ENCODE data around the gene KCND1. TPM values are rescaled to one million over a fixed set of nuclear protein-coding genes. Genes with fewer than 3 reads are reported as not detected.

Gene KCND1
- total and polyA plus RNA-seq, 2 of the 4 experiments (the other 2 are of a cell fraction) = 0.36 to 1.8 TPM

GRCh38 chrX:48998391-48998790 is 26.7 kb upstream of the KCND1 start:
- Histone ChIP-seq H3K79me1 (ENCODE audit: low read depth in 1 of 2, low read length in 2 of 2) (peaks cover 7 to 33% of the 10 kb centered on the region in 2 experiments), H3K4me3 (ENCODE audit: insufficient read depth, low read depth, low read length) (no peak overlapping the region), H3K4me2 (ENCODE audit: low read depth, low read length) (no peak overlapping the region), H3K18ac (ENCODE audit: low read depth, low read length) (no peak overlapping the region), H2AK9ac (replicated peaks; ENCODE audit: low read depth, low read length, poor library complexity) (no peak overlapping the region), H3K14ac (replicated peaks; ENCODE audit: low read depth, low read length) (no peak overlapping the region), H2AFZ (replicated peaks; ENCODE audit: low read length, poor library complexity) (no peak overlapping the region), H2BK15ac (ENCODE audit: low read depth, low read length) (no peak overlapping the region), H4K8ac (ENCODE audit: low read depth in 2 of 2, low read length in 2 of 2) (no peak overlapping the region), H3K4ac (ENCODE audit: low read depth, low read length) (no peak overlapping the region), H4K91ac (ENCODE audit: insufficient read depth, low read depth, low read length) (no peak overlapping the region), H4K20me1 (ENCODE audit: insufficient read depth, low read length) (no peaks in the 10 kb centered on the region), H3K27me3 (ENCODE audit: control insufficient read depth, insufficient read depth, low read length) (no peaks in the 10 kb centered on the region), H4K5ac (ENCODE audit: low read depth, low read length) (no peak overlapping the region), H2BK20ac (ENCODE audit: low read depth, low read length) (no peak overlapping the region), H2BK120ac (ENCODE audit: low read depth, low read length) (no peak overlapping the region), H3K23ac (ENCODE audit: low read depth, low read length) (no peak overlapping the region), H3K27ac (ENCODE audit: insufficient read depth, low read length) (no peak overlapping the region), H3K9me3 (ENCODE audit: control insufficient read depth, insufficient read depth, low read length) (no peaks in the 10 kb centered on the region), H3K9me1 (ENCODE audit: insufficient read depth, low read length) (no peaks in the 10 kb centered on the region), H3K56ac (ENCODE audit: extremely low read depth, insufficient read depth, low read length) (no peak overlapping the region), H3K9ac (ENCODE audit: low read depth, low read length) (no peak overlapping the region), H3K4me1 (ENCODE audit: control insufficient read depth, insufficient read depth, low read length) (no peaks in the 10 kb centered on the region; the same call in 1 of the 2 replicates), H2AK5ac (ENCODE audit: low read depth, low read length) (no peak overlapping the region), H3K36me3 (ENCODE audit: control insufficient read depth, insufficient read depth, low read length) (peaks cover 16% of the 10 kb centered on the region), H2BK5ac (ENCODE audit: low read depth, low read length, poor library complexity, severe bottlenecking) (no peak overlapping the region)
- no peak for ATAC-seq (ENCODE audit: low read depth)
- ChIA-PET CTCF (no interaction called here), POLR2A (ENCODE audit: unreplicated experiment) (no interaction called here)
- in situ Hi-C loops (cut with MboI; ENCODE audit: low sequenced_read_pairs) = no loop called here
- dilution Hi-C loops (cut with HindIII; ENCODE audit: low sequenced_read_pairs, unreplicated experiment) = no loop called here
- no peak for DNase-seq
- BruUV-seq (replicated peaks) = no TSS peak
- no peak for TF ChIP-seq CEBPB (IDR thresholded peaks at IDR 0.05; ENCODE audit: low read depth, low read length)
- no peak for TF ChIP-seq RAD21 (IDR thresholded peaks at IDR 0.05; ENCODE audit: low read length)
- no peak for TF ChIP-seq ELK1 (IDR thresholded peaks at IDR 0.05; ENCODE audit: borderline replicate concordance, low read depth, low read length)
- no peak for TF ChIP-seq CHD1 (IDR thresholded peaks at IDR 0.05; ENCODE audit: low read depth, low read length)
- TF ChIP-seq FOS (IDR thresholded peaks at IDR 0.05; ENCODE audit: low read depth, low read length) = no peak
- no peak for TF ChIP-seq NFE2L2 (IDR thresholded peaks at IDR 0.05; ENCODE audit: low read depth, low read length)
- intact Hi-C loops (cut with micrococcal nuclease) = no loop called here
- no CpG with 5 or more reads among the region's 4 CpGs for WGBS, 2 experiments (ENCODE audit: extremely low coverage in 2 of 2, insufficient read length in 1 of 2)

Measured in IMR-90 (cell line).